Measurements from ENCODE around the gene NXN. TPM values are rescaled to one million over a fixed set of nuclear protein-coding genes. Genes with fewer than 3 reads are reported as not detected.

Gene NXN
- total RNA-seq, 2 experiments from 2014 or later = 0.22 to 0.65 TPM

Small RNAs within 50 kb of the gene (microRNA-seq; reads per million reads assigned to microRNA genes)
- gene MIR3183 (ENCODE audit: borderline microRNAs expressed, borderline replicate concordance) = 1.5 reads per million

Other genes starting within 250 kb of the NXN start
- gene TLCD3A, start 247.2 kb downstream of the NXN start, total RNA-seq = 1 to 10 TPM; 5.6 to 5.8 TPM
- 10 to 100 TPM; 29.1 to 35.7 TPM for gene GEMIN4, start 227.5 kb downstream of the NXN start, total RNA-seq
- 10 to 100 TPM; 57.6 to 71.6 TPM for gene GLOD4, start 197.5 kb downstream of the NXN start, total RNA-seq
- 10 to 100 TPM; 16.9 to 19.6 TPM for gene MRM3, start 197.4 kb downstream of the NXN start, total RNA-seq
- 1 to 10 TPM; 8.4 to 9.2 TPM for gene TIMM22, start 17.4 kb upstream of the NXN start, total RNA-seq
- 100 to 1,000 TPM; 145 to 163 TPM for gene ABR, start 200.2 kb upstream of the NXN start, total RNA-seq

Data from activated CD4-positive, alpha-beta T cell treated with anti-CD3 and anti-CD28 coated beads, Interleukin-2, amount 10 ng/mL, durations not matched to agents 7 days and 5 days (primary cell).